K562 (cell line): ENCODE results near the gene INPP5E. TPM values are rescaled to one million over a fixed set of nuclear protein-coding genes. Genes with fewer than 3 reads are reported as not detected.

Experiments used
- ATAC-seq: fragments of 200-7000 bp; cut with Tn5 transposase; 3 replicates; pipeline ENCODE4 v1.9.1; 2020; ENCODE audit warnings: moderate library complexity
- BruUV-seq: library from RNA; stranded (reverse); fragments of 400-500 nt; replicated peaks from 2 replicates; lab custom pipeline; 2021; lab: Mats Ljungman, UMichigan
- CTCF ChIA-PET: fragments of 300-600 bp; formaldehyde crosslinking; extraction: SDS; loops from one replicate; lab custom pipeline; 2021; ENCODE audit warnings: low intra/inter-chr PET ratio; lab: Yijun Ruan, JAX
- POLR2A ChIA-PET: fragments of 300-600, 350-650 bp; sonication (Branson Sonifier 250); formaldehyde crosslinking; extraction: SDS; loops from one replicate; lab custom pipeline; 2021; ENCODE audit warnings: antibody characterized with exemption, inconsistent platforms; lab: Yijun Ruan, JAX
- DNase-seq, 4 experiments: peaks; one replicate each; pipeline versions ENCODE4 v3.0.0 to v3.0.0-alpha.2; 2011 to 2018; ENCODE audit warnings: low spot score in 3 of 4, mixed read lengths in 3 of 4; ENCODE audit errors: extremely low read depth in 1 of 4
- FAIRE-seq: peaks from 2 replicates; lab custom pipeline; 2011; peaks lifted over from hg19 to GRCh38; lab: Jason Lieb, UNC
- H2AFZ ChIP-seq: 2 replicates; pipeline ENCODE4 v1.6.0; 2011; ENCODE audit warnings: low read depth, low read length, control low read depth, inconsistent platforms
- H3K27ac ChIP-seq: fragments of 200-600 bp; 3 replicates; pipeline ENCODE4 v1.8.0; 2011; ENCODE audit warnings: low read depth, mild to moderate bottlenecking, control low read depth, inconsistent platforms, low read length, moderate library complexity, mixed read lengths; ENCODE audit errors: extremely low read depth
- H3K27me3 ChIP-seq, 2 experiments: fragments of 300-600 bp in 1 of 2; 2 replicates in 1 of 2; 3 replicates in 1 of 2; pipeline versions ENCODE4 v1.6.0 to v1.8.0; 2011; ENCODE audit warnings: inconsistent platforms in 2 of 2, low read length in 2 of 2, mild to moderate bottlenecking in 1 of 2, mixed read lengths in 1 of 2, moderate library complexity in 1 of 2; ENCODE audit not compliant: control insufficient read depth in 2 of 2, insufficient read depth in 2 of 2
- H3K36me3 ChIP-seq: fragments of 300-600 bp; 3 replicates; pipeline ENCODE4 v1.8.0; 2011; ENCODE audit warnings: mild to moderate bottlenecking, low read length, inconsistent platforms; ENCODE audit not compliant: control insufficient read depth, insufficient read depth
- H3K4me1 ChIP-seq, 2 experiments: fragments of 200-600 bp in 1 of 2; replicated peaks in 1 of 2; 2 replicates in 1 of 2; 3 replicates in 1 of 2; pipeline versions ENCODE4 v1.5.1 to v1.8.0; 2011; ENCODE audit warnings: inconsistent platforms in 2 of 2, low read length in 2 of 2, mild to moderate bottlenecking in 1 of 2, mixed read lengths in 1 of 2, moderate library complexity in 1 of 2; ENCODE audit not compliant: control insufficient read depth in 2 of 2, insufficient read depth in 2 of 2
- H3K4me2 ChIP-seq: 2 replicates; pipeline ENCODE4 v1.6.1; 2011; ENCODE audit warnings: low read length, control low read depth, inconsistent platforms, mixed read lengths; ENCODE audit not compliant: insufficient read depth
- H3K4me3 ChIP-seq: fragments of 200-600 bp; sonication (generic), shearing (Covaris generic); 2 replicates; pipeline ENCODE4 v1.5.1; 2016; ENCODE audit warnings: control low read depth, inconsistent platforms
- H3K79me2 ChIP-seq: fragments of 200-600 bp; 3 replicates; pipeline ENCODE4 v1.8.0; 2011; ENCODE audit warnings: low read length, inconsistent platforms; ENCODE audit not compliant: control insufficient read depth, insufficient read depth
- H3K9ac ChIP-seq, 2 experiments: 2 replicates each; pipeline versions ENCODE4 v1.6.0 to v1.6.1; 2011; ENCODE audit warnings: low read depth in 2 of 2, low read length in 2 of 2, control low read depth in 1 of 2, inconsistent platforms in 1 of 2, mild to moderate bottlenecking in 1 of 2, mixed read lengths in 1 of 2; ENCODE audit not compliant: insufficient read depth in 1 of 2
- H3K9me1 ChIP-seq: one replicate; pipeline ENCODE4 v1.6.0; 2011; ENCODE audit warnings: inconsistent platforms, mild to moderate bottlenecking, low read length, moderate library complexity; ENCODE audit not compliant: control insufficient read depth, insufficient read depth
- H3K9me3 ChIP-seq: replicated peaks from 2 replicates; pipeline ENCODE4 v1.5.1; 2011; ENCODE audit warnings: low read depth, low read length, inconsistent platforms; ENCODE audit not compliant: control insufficient read depth, insufficient read depth
- H4K20me1 ChIP-seq: replicated peaks from 2 replicates; pipeline ENCODE4 v1.6.1; 2011; ENCODE audit warnings: low read length, inconsistent platforms, mixed read lengths; ENCODE audit not compliant: control insufficient read depth, insufficient read depth
- ARID2 ChIP-seq: fragments of 450-650 bp; IDR thresholded peaks from 2 replicates; pipeline ENCODE4 v1.6.1; 2017; ENCODE audit warnings: antibody characterized with exemption, mild to moderate bottlenecking
- CTBP1 ChIP-seq: fragments of 450-650 bp; IDR thresholded peaks from 2 replicates; pipeline ENCODE4 v1.6.1; 2016; ENCODE audit warnings: borderline replicate concordance
- CTCF ChIP-seq, 3 experiments: IDR thresholded peaks in 2 of 3; conservative IDR thresholded peaks in 1 of 3; 2 replicates each; pipeline ENCODE4 v1.5.1; 2011 to 2012; ENCODE audit warnings: low read length in 3 of 3, mild to moderate bottlenecking in 3 of 3, control low read depth in 2 of 3, improper control_type of control experiment in 1 of 3, inconsistent platforms in 1 of 3, low read depth in 1 of 3, mixed read lengths in 1 of 3, moderate library complexity in 1 of 3; ENCODE audit not compliant: insufficient read depth in 2 of 3
- DEAF1 ChIP-seq: fragments of 450-650 bp; formaldehyde crosslinking; IDR thresholded peaks from 2 replicates; pipeline ENCODE4 v1.4.0; 2020; ENCODE audit warnings: mild to moderate bottlenecking, moderate library complexity
- MAZ ChIP-seq, 2 experiments: fragments of 450-650 bp in 1 of 2; sonication (generic) in 1 of 2; formaldehyde crosslinking; IDR thresholded peaks in 1 of 2; conservative IDR thresholded peaks in 1 of 2; 2 replicates each; pipeline versions ENCODE4 v1.4.0 to v1.5.0; 2020; ENCODE audit warnings: mild to moderate bottlenecking in 1 of 2, missing genetic modification reagents in 1 of 2
- MXD1 ChIP-seq: fragments of 250-450 bp; sonication (Bioruptor Pico); IDR thresholded peaks from 2 replicates; pipeline ENCODE4 v1.8.0; 2021; ENCODE audit warnings: borderline replicate concordance, mild to moderate bottlenecking, moderate library complexity; ENCODE audit not compliant: poor library complexity, severe bottlenecking
- NCOA6 ChIP-seq: fragments of 450-650 bp; IDR thresholded peaks from 2 replicates; pipeline ENCODE4 v1.6.1; 2017; ENCODE audit warnings: mild to moderate bottlenecking
- PHF20 ChIP-seq: fragments of 450-650 bp; IDR thresholded peaks from 2 replicates; pipeline ENCODE4 v1.6.1; 2018; ENCODE audit not compliant: partially characterized antibody
- POLR3G ChIP-seq: IDR thresholded peaks from 2 replicates; pipeline ENCODE4 v1.6.1; 2011; ENCODE audit not compliant: insufficient read length, insufficient replicate concordance; ENCODE audit errors: extremely low read depth
- TFAM ChIP-seq: fragments of 250-450 bp; sonication (Bioruptor Pico); conservative IDR thresholded peaks from 2 replicates; pipeline ENCODE4 v1.5.0; 2021; ENCODE audit warnings: mild to moderate bottlenecking, moderate library complexity
- TFAP4 ChIP-seq: sonication (generic); formaldehyde crosslinking; IDR thresholded peaks from 2 replicates; pipeline ENCODE4 v1.8.0; 2022; ENCODE audit warnings: missing genetic modification reagents, mild to moderate bottlenecking, moderate library complexity, borderline replicate concordance
- WGBS: fragments of 100-300 bp; shearing (Covaris generic); methylation state at CpG from one replicate; pipeline ENCODE4 v1.1.6; 2016; ENCODE audit warnings: low coverage, mixed read lengths; ENCODE audit not compliant: insufficient coverage; ENCODE audit errors: missing lambda C conversion rate; 5-methylcytosine and 5-hydroxymethylcytosine counted together
- in situ Hi-C: fragments of 300-500 bp; cut with MboI; formaldehyde crosslinking; loops from 4 replicates; pipeline ENCODE4 v1.15.0; 2018; ENCODE audit warnings: inconsistent platforms, mixed read lengths
- intact Hi-C: fragments of 100-400 bp; cut with micrococcal nuclease; formaldehyde crosslinking; loops from 2 replicates; pipeline ENCODE4 v1.14.2; 2022
- polyA plus RNA-seq, 8 experiments: library from polyadenylated mRNA; depleted of rRNA in 4 of 8; stranded (reverse) in 5 of 8; unstranded in 3 of 8; fragments of >200 nt; fragmentation: Nextera tagmentation in 2 of 8; fragmentation: Illumina TruSeq in 1 of 8; extraction: Ambion mirVana in 2 of 8; extraction: Trizol in 1 of 8; gene quantifications; 2 replicates each; pipeline versions ENCODE4 v1.2.1 to v1.2.3, GENCODE V29; 2011 to 2014; ENCODE audit warnings: inconsistent platforms in 1 of 8, missing spikeins in 1 of 8
- total RNA-seq, 7 experiments: library from RNA; depleted of rRNA in 6 of 7; stranded (reverse); fragments of >200 nt in 6 of 7; fragmentation: Illumina TruSeq in 2 of 7; extraction: Trizol in 2 of 7; gene quantifications; 2 replicates each; pipeline versions ENCODE4 v1.2.1 to v1.2.3, GENCODE V29; 2011 to 2021; ENCODE audit warnings: low replicate concordance in 1 of 7

Gene INPP5E
- total and polyA plus RNA-seq, 9 of the 15 experiments (the other 6 are each of a cell fraction or from before 2014, with no cell fraction given): 0.38 to 17.4 (median 4.9) TPM

- in situ Hi-C loops: no loop called here
- Histone ChIP-seq H3K9me1 (no peaks in the 10 kb centered on the region), H3K9me3 (no peaks in the 10 kb centered on the region), H3K27me3 (peaks cover 0 to 31% of the 10 kb centered on the region in 2 experiments; a peak in 3 of 5 replicates), H3K4me1 (peaks cover 8 to 35% of the 10 kb centered on the region in 2 experiments), H3K79me2 (no peaks in the 10 kb centered on the region), H3K9ac (no peak overlapping the region), H3K36me3 (no peaks in the 10 kb centered on the region), H4K20me1 (peaks cover 10% of the 10 kb centered on the region), H2AFZ (0 out of 2 replicates have a peak overlapping the region, but pooled peaks have one; percentile 47), H3K4me2 (no peak overlapping the region), H3K27ac (no peak overlapping the region), H3K4me3 (no peak overlapping the region)
- CTCF ChIA-PET: interaction anchor here (0.7 to 7.1 kb wide), 6 partner anchors 127 to 206 kb away, joined by 6 to 154 read pairs (median 10); no protein-coding TSS in a partner anchor
- peak; percentile 78 for ATAC-seq
- FAIRE-seq: peak; percentile 70
- intact Hi-C loops: loop anchor here (5.0 kb wide), 1 partner anchor 204 kb away; no protein-coding TSS in a partner anchor
- POLR2A ChIA-PET: interaction anchor here (0.9 to 1.3 kb wide), 4 partner anchors 39 to 143 kb away, joined by 3 to 4 read pairs (median 3); no protein-coding TSS in a partner anchor
- WGBS: 7% methylated on average over 21 of the region's 22 CpGs
- peak; percentile 59 to 74 (median 67) for DNase-seq
- no TSS peak for BruUV-seq
- peak in 1 of 2 experiments; percentile 63; a peak in 2 of 4 replicates for TF ChIP-seq MAZ (CRISPR knock-in tag; conservative IDR thresholded peaks at IDR 0.05 in 1 of 2, IDR thresholded peaks at IDR 0.05 in 1 of 2)
- TF ChIP-seq CTBP1: peak; percentile 64; the same call in 1 of the 2 replicates
- no peak for TF ChIP-seq POLR3G
- no peak for TF ChIP-seq NCOA6
- TF ChIP-seq DEAF1 (CRISPR knock-in tag): peak; percentile 95
- peak; percentile 95 to 96 (median 95) for TF ChIP-seq CTCF (IDR thresholded peaks at IDR 0.05 in 2 of 3, conservative IDR thresholded peaks at IDR 0.05 in 1 of 3; ENCODE audit: insufficient read depth in 2 of 3, low read depth in 1 of 3, low read length in 3 of 3)
- peak; percentile 23 for TF ChIP-seq PHF20
- TF ChIP-seq MXD1: no peak
- peak; percentile 93 for TF ChIP-seq ARID2
- no peak for TF ChIP-seq TFAM (CRISPR knock-in tag)
- peak; percentile 68; the same call in 1 of the 2 replicates for TF ChIP-seq TFAP4 (CRISPR knock-in tag)
Measured at GRCh38 chr9:136488247-136489214, 48.9 kb upstream of the INPP5E start.
